HG03135 (cell line): ENCODE data around the gene SPIN1.

Experiments used
- ATAC-seq: cut with Tn5 transposase; IDR thresholded peaks from one replicate; pipeline ENCODE4 v1.9.1; 2021; ENCODE audit warnings: mild to moderate bottlenecking, moderate library complexity; ENCODE audit not compliant: unreplicated experiment

The SPIN1 gene

GRCh38 chr9:88488166-88488565 is 99.9 kb downstream of the SPIN1 start:
- ATAC-seq = no peak

- no peak for ATAC-seq
These were observed 106.9 kb downstream of the SPIN1 start for GRCh38 chr9:88494983-88495721.

- no peak for ATAC-seq
These were observed 109.0 kb downstream of the SPIN1 start for GRCh38 chr9:88497224-88497623.

- no peak for ATAC-seq
These were observed 110.6 kb downstream of the SPIN1 start for GRCh38 chr9:88498880-88499279.

- ATAC-seq = no peak
These were observed 112.8 kb downstream of the SPIN1 start for GRCh38 chr9:88501086-88501485.

- no peak for ATAC-seq
These were observed 114.3 kb downstream of the SPIN1 start for GRCh38 chr9:88502552-88503034.

GRCh38 chr9:88503081-88503844 is 115.0 kb downstream of the SPIN1 start:
- ATAC-seq = no peak

GRCh38 chr9:88503845-88504764 is 115.9 kb downstream of the SPIN1 start:
- ATAC-seq = no peak

- ATAC-seq = no peak
These were observed 120.1 kb downstream of the SPIN1 start for GRCh38 chr9:88508326-88508725.

- no peak for ATAC-seq
These were observed 123.7 kb downstream of the SPIN1 start for GRCh38 chr9:88511906-88512305.

GRCh38 chr9:88514247-88514646 is 126.0 kb downstream of the SPIN1 start:
- no peak for ATAC-seq

- ATAC-seq = no peak
These were observed 133.1 kb downstream of the SPIN1 start for GRCh38 chr9:88521308-88521707.

GRCh38 chr9:88522360-88522759 is 134.1 kb downstream of the SPIN1 start:
- no peak for ATAC-seq

- ATAC-seq = no peak
These were observed 134.8 kb downstream of the SPIN1 start for GRCh38 chr9:88523056-88523455.

GRCh38 chr9:88524911-88525310 is 136.7 kb downstream of the SPIN1 start:
- no peak for ATAC-seq

GRCh38 chr9:88527618-88528017 is 139.4 kb downstream of the SPIN1 start:
- no peak for ATAC-seq
